Neural cell (in vitro differentiated cells): ENCODE data around the gene FAM53C. TPM values are rescaled to one million over a fixed set of nuclear protein-coding genes. Genes with fewer than 3 reads are reported as not detected.

Source experiments
- H2AFZ ChIP-seq: fragments of 200-600, 300-800 bp; sonication (generic), shearing (Covaris generic); 2 replicates; pipeline ENCODE4 v1.6.0; 2014; ENCODE audit warnings: low read depth, mild to moderate bottlenecking, antibody characterized with exemption, low read length, moderate library complexity
- H3F3A ChIP-seq: fragments of 200-600 bp; shearing (Covaris generic); 2 replicates; pipeline ENCODE4 v1.6.1; 2016; ENCODE audit warnings: mild to moderate bottlenecking, moderate library complexity, mixed read lengths, antibody characterized with exemption, low read length; ENCODE audit not compliant: insufficient read depth, poor library complexity, severe bottlenecking
- H3K27ac ChIP-seq: fragments of 200-600, 300-800 bp; sonication (generic), shearing (Covaris generic); 2 replicates; pipeline ENCODE4 v1.5.1; 2014; ENCODE audit warnings: mild to moderate bottlenecking, low read length, moderate library complexity
- H3K27me3 ChIP-seq: fragments of 300-800, 200-600 bp; sonication (generic), shearing (Covaris generic); 2 replicates; pipeline ENCODE4 v1.6.0; 2014; ENCODE audit warnings: mild to moderate bottlenecking, low read depth, low read length, moderate library complexity; ENCODE audit not compliant: insufficient read depth
- H3K36me3 ChIP-seq: fragments of 300-800, 200-600 bp; sonication (generic), shearing (Covaris generic); 2 replicates; pipeline ENCODE4 v1.5.1; 2014; ENCODE audit warnings: mild to moderate bottlenecking, antibody characterized with exemption, low read length, moderate library complexity; ENCODE audit not compliant: insufficient read depth
- H3K4me2 ChIP-seq: fragments of 300-800, 200-600 bp; sonication (generic), shearing (Covaris generic); 2 replicates; pipeline ENCODE4 v1.6.0; 2014; ENCODE audit warnings: mild to moderate bottlenecking, low read length
- H3K4me3 ChIP-seq: fragments of 300-800, 200-600 bp; sonication (generic), shearing (Covaris generic); 2 replicates; pipeline ENCODE4 v1.5.1; 2014; ENCODE audit warnings: mild to moderate bottlenecking, low read length, moderate library complexity
- H3K79me2 ChIP-seq: fragments of 200-600 bp; shearing (Covaris generic); replicated peaks from 2 replicates; pipeline ENCODE4 v1.6.0; 2014; ENCODE audit warnings: mild to moderate bottlenecking, low read length, moderate library complexity; ENCODE audit not compliant: insufficient read depth
- H3K9ac ChIP-seq: fragments of 300-800, 200-600 bp; sonication (generic), shearing (Covaris generic); 2 replicates; pipeline ENCODE4 v1.6.1; 2016; ENCODE audit warnings: mild to moderate bottlenecking, low read length, mixed read lengths
- H3K9me2 ChIP-seq: fragments of 200-600 bp; shearing (Covaris generic); 2 replicates; pipeline ENCODE4 v1.6.1; 2016; ENCODE audit warnings: mild to moderate bottlenecking, low read length, mixed read lengths; ENCODE audit not compliant: insufficient read depth
- H3K9me3 ChIP-seq: fragments of 200-600, 300-800 bp; sonication (generic), shearing (Covaris generic); 2 replicates; pipeline ENCODE4 v1.6.1; 2016; ENCODE audit warnings: mild to moderate bottlenecking, mixed run types, low read length, moderate library complexity, mixed read lengths
- H4K20me1 ChIP-seq: fragments of 200-600 bp; shearing (Covaris generic); 2 replicates; pipeline ENCODE4 v1.6.1; 2016; ENCODE audit warnings: mild to moderate bottlenecking, mixed run types; ENCODE audit not compliant: insufficient read depth
- CTCF ChIP-seq: fragments of 450-650 bp; IDR thresholded peaks from 2 replicates; pipeline ENCODE4 v1.5.1; 2014; ENCODE audit warnings: antibody characterized with exemption, mild to moderate bottlenecking, moderate library complexity; ENCODE audit not compliant: poor library complexity, severe bottlenecking
- EP300 ChIP-seq: fragments of 450-650 bp; conservative IDR thresholded peaks from 2 replicates; pipeline ENCODE4 v1.6.1; 2014; ENCODE audit warnings: antibody characterized with exemption, mild to moderate bottlenecking, moderate library complexity; ENCODE audit not compliant: poor library complexity, severe bottlenecking
- EZH2 ChIP-seq: fragments of 200-600, 300-800 bp; shearing (Covaris generic), sonication (generic); IDR thresholded peaks from 2 replicates; pipeline ENCODE4 v1.6.1; 2014; ENCODE audit warnings: antibody characterized with exemption, low read length, borderline replicate concordance, mild to moderate bottlenecking; ENCODE audit not compliant: insufficient read depth, poor library complexity, severe bottlenecking
- MXI1 ChIP-seq: fragments of 450-650 bp; conservative IDR thresholded peaks from 2 replicates; pipeline ENCODE4 v1.6.1; 2014; ENCODE audit warnings: antibody characterized with exemption, mild to moderate bottlenecking; ENCODE audit not compliant: poor library complexity, severe bottlenecking
- POLR2AphosphoS5 ChIP-seq: IDR thresholded peaks from 2 replicates; pipeline ENCODE4 v1.6.1; 2012
- RAD21 ChIP-seq: fragments of 450-650 bp; conservative IDR thresholded peaks from 2 replicates; pipeline ENCODE4 v1.6.1; 2014; ENCODE audit warnings: antibody characterized with exemption, mild to moderate bottlenecking, moderate library complexity
- REST ChIP-seq: IDR thresholded peaks from 2 replicates; pipeline ENCODE4 v1.6.1; 2012; ENCODE audit warnings: borderline replicate concordance
- SMC3 ChIP-seq: fragments of 450-650 bp; conservative IDR thresholded peaks from 2 replicates; pipeline ENCODE4 v1.6.1; 2014; ENCODE audit warnings: antibody characterized with exemption, mild to moderate bottlenecking, moderate library complexity; ENCODE audit not compliant: poor library complexity
- TAF1 ChIP-seq: IDR thresholded peaks from 2 replicates; pipeline ENCODE4 v1.6.1; 2012; ENCODE audit warnings: low read depth
- polyA plus RNA-seq: library from polyadenylated mRNA; depleted of rRNA; stranded (reverse); fragments of >200 nt; gene quantifications from 2 replicates; pipeline ENCODE4 v1.2.3, GENCODE V29; 2014

The FAM53C gene
- polyA plus RNA-seq, 1 donor from 2014 or later = 44.2 TPM

- Histone ChIP-seq H3K9ac (no peak overlapping the region), H2AFZ (no peak overlapping the region), H3F3A (no peaks in the 10 kb centered on the region), H3K4me3 (no peak overlapping the region), H3K9me2 (no peaks in the 10 kb centered on the region), H4K20me1 (no peaks in the 10 kb centered on the region), H3K36me3 (no peaks in the 10 kb centered on the region), H3K27ac (no peak overlapping the region), H3K79me2 (peaks cover 52% of the 10 kb centered on the region), H3K4me2 (no peak overlapping the region), H3K27me3 (no peaks in the 10 kb centered on the region), H3K9me3 (no peaks in the 10 kb centered on the region)
- TF ChIP-seq MXI1 = no peak
- TF ChIP-seq EZH2 = no peak
- TF ChIP-seq EP300 = no peak
- no peak for TF ChIP-seq TAF1
- no peak for TF ChIP-seq CTCF
- no peak for TF ChIP-seq REST
- no peak for TF ChIP-seq POLR2AphosphoS5
- TF ChIP-seq SMC3 = no peak
- TF ChIP-seq RAD21 = no peak
Measured at GRCh38 chr5:138370537-138370936, 32.5 kb downstream of the FAM53C start.

DNA sequence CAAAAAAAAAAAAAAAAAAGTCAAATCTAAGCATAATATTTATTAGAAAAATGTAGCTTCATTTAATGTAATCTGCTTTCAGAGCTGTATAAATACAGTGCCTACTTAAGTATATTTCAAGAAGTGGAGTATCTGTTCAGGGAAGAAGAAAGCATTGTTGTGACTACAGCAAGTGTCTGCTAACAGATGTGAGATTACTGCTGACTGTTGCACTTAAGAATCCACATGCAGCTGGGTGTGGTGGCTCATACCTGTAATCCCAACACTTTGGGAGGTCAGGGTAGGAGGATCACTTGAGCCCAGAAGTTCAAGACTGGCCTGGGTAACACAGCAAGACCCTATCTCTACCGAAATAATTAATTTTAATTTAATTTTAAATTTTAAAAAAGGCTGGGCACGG, 33.4 kb downstream of the FAM53C start:
- no peaks in the 10 kb centered on the region for H3K36me3 ChIP-seq
- no peak overlapping the region for H3K4me2 ChIP-seq
- H3K9me2 ChIP-seq = no peaks in the 10 kb centered on the region
- H3K9ac ChIP-seq = no peak overlapping the region
- H3K4me3 ChIP-seq = no peak overlapping the region
- no peaks in the 10 kb centered on the region for H4K20me1 ChIP-seq
- no peak overlapping the region for H3K27ac ChIP-seq
- TF ChIP-seq REST = no peak
- TF ChIP-seq MXI1 = no peak
- no peak for TF ChIP-seq TAF1
- no peak for TF ChIP-seq EZH2
- TF ChIP-seq SMC3 = no peak
- TF ChIP-seq RAD21 = no peak
- TF ChIP-seq CTCF = no peak
- no peak for TF ChIP-seq POLR2AphosphoS5
- TF ChIP-seq EP300 = no peak
- no peaks in the 10 kb centered on the region for H3K9me3 ChIP-seq
- no peaks in the 10 kb centered on the region for H3K27me3 ChIP-seq
- no peaks in the 10 kb centered on the region for H3F3A ChIP-seq
- peaks cover 43% of the 10 kb centered on the region for H3K79me2 ChIP-seq
- H2AFZ ChIP-seq = no peak overlapping the region
